Endothelial cell of umbilical vein (primary cell): ENCODE results near the gene DOP1A. TPM values are rescaled to one million over a fixed set of nuclear protein-coding genes. Genes with fewer than 3 reads are reported as not detected.

ENCODE experiments used
- BruUV-seq: library from RNA; stranded (reverse); fragments of 400-500 nt; replicated peaks from 2 replicates; lab custom pipeline; 2021; lab: Mats Ljungman, UMichigan
- CTCF ChIA-PET: fragments of 300-600, 350-600 bp; sonication (Branson Sonifier 250); formaldehyde crosslinking; loops from one replicate; lab custom pipeline; 2021; ENCODE audit warnings: antibody characterized with exemption, inconsistent platforms; lab: Charles Lee
- POLR2A ChIA-PET: fragments of 300-600, 350-600 bp; sonication (Branson Sonifier 250); formaldehyde crosslinking; loops from one replicate; lab custom pipeline; 2021; ENCODE audit warnings: antibody characterized with exemption, inconsistent platforms; lab: Charles Lee
- DNase-seq: peaks from one replicate; pipeline ENCODE4 v3.0.0-alpha.2; 2011; ENCODE audit warnings: low read depth, low spot score
- FAIRE-seq: peaks from 2 replicates; lab custom pipeline; 2011; peaks lifted over from hg19 to GRCh38; lab: Jason Lieb, UNC
- H2AFZ ChIP-seq: 2 replicates; pipeline ENCODE4 v1.6.0; 2012; ENCODE audit warnings: low read depth, low read length, control low read depth, inconsistent platforms
- H3K27ac ChIP-seq: 2 replicates; pipeline ENCODE4 v1.5.1; 2011; ENCODE audit warnings: low read depth, mild to moderate bottlenecking, control low read depth, low read length, moderate library complexity; ENCODE audit not compliant: insufficient read depth
- H3K27me3 ChIP-seq, 2 experiments: 2 replicates each; pipeline versions ENCODE4 v1.6.0 to v1.6.1; 2011; ENCODE audit warnings: low read length in 2 of 2, mixed read lengths in 1 of 2; ENCODE audit not compliant: control insufficient read depth in 2 of 2, insufficient read depth in 2 of 2
- H3K36me3 ChIP-seq, 2 experiments: 2 replicates in 1 of 2; 3 replicates in 1 of 2; pipeline ENCODE4 v1.5.1; 2011; ENCODE audit warnings: low read length in 2 of 2, mild to moderate bottlenecking in 1 of 2, moderate library complexity in 1 of 2; ENCODE audit not compliant: control insufficient read depth in 2 of 2, insufficient read depth in 2 of 2; ENCODE audit errors: extremely low read depth in 1 of 2
- H3K4me1 ChIP-seq: 3 replicates; pipeline ENCODE4 v1.5.1; 2011; ENCODE audit warnings: mild to moderate bottlenecking, low read length; ENCODE audit not compliant: control insufficient read depth, insufficient read depth; ENCODE audit errors: extremely low read depth
- H3K4me2 ChIP-seq: 2 replicates; pipeline ENCODE4 v1.6.1; 2011; ENCODE audit warnings: low read length, control low read depth, mixed read lengths; ENCODE audit not compliant: insufficient read depth
- H3K4me3 ChIP-seq, 3 experiments: fragments of 200-600 bp in 1 of 3; sonication (generic), shearing (Covaris generic) in 1 of 3; replicated peaks in 1 of 3; 2 replicates each; pipeline ENCODE4 v1.5.1; 2011 to 2016; ENCODE audit warnings: control low read depth in 3 of 3, low read length in 3 of 3, mild to moderate bottlenecking in 2 of 3, inconsistent platforms in 1 of 3, low read depth in 1 of 3, moderate library complexity in 1 of 3; ENCODE audit not compliant: insufficient read depth in 1 of 3
- H3K79me2 ChIP-seq: 2 replicates; pipeline ENCODE4 v1.6.0; 2012; ENCODE audit warnings: low read length, inconsistent platforms; ENCODE audit not compliant: control insufficient read depth, insufficient read depth
- H3K9ac ChIP-seq: replicated peaks from 2 replicates; pipeline ENCODE3; 2011; ENCODE audit warnings: low read length, control low read depth; ENCODE audit not compliant: insufficient read depth; ENCODE audit errors: extremely low read depth
- H3K9me1 ChIP-seq: replicated peaks from 3 replicates; pipeline ENCODE4 v1.6.0; 2011; ENCODE audit warnings: mild to moderate bottlenecking, low read length; ENCODE audit not compliant: control insufficient read depth, insufficient read depth; ENCODE audit errors: extremely low read depth
- H3K9me3 ChIP-seq: replicated peaks from 2 replicates; pipeline ENCODE4 v1.5.1; 2012; ENCODE audit warnings: low read length, inconsistent platforms; ENCODE audit not compliant: control insufficient read depth, insufficient read depth
- H4K20me1 ChIP-seq: replicated peaks from 2 replicates; pipeline ENCODE3; 2011; ENCODE audit warnings: mild to moderate bottlenecking, low read length; ENCODE audit not compliant: control insufficient read depth, insufficient read depth; ENCODE audit errors: extremely low read depth
- EZH2 ChIP-seq: IDR thresholded peaks from 2 replicates; pipeline ENCODE4 v1.6.1; 2012; ENCODE audit warnings: borderline replicate concordance, low read depth, mild to moderate bottlenecking, moderate library complexity, low read length, inconsistent platforms; ENCODE audit not compliant: severe bottlenecking
- FOS ChIP-seq: IDR thresholded peaks from 2 replicates; pipeline ENCODE4 v1.6.1; 2011; ENCODE audit warnings: mild to moderate bottlenecking, low read length, moderate library complexity, borderline replicate concordance; ENCODE audit not compliant: insufficient read depth
- GATA2 ChIP-seq: IDR thresholded peaks from 2 replicates; pipeline ENCODE4 v1.7.0; 2011; ENCODE audit warnings: low read depth, mild to moderate bottlenecking, moderate library complexity, mixed read lengths, low read length; ENCODE audit not compliant: insufficient read length, insufficient read depth
- JUN ChIP-seq: IDR thresholded peaks from 2 replicates; pipeline ENCODE4 v1.6.1; 2011; ENCODE audit warnings: borderline replicate concordance, low read depth; ENCODE audit not compliant: insufficient read length, insufficient read depth
- MYC ChIP-seq: IDR thresholded peaks from one replicate; pipeline ENCODE4 v1.6.1; 2011; ENCODE audit warnings: mild to moderate bottlenecking, low read depth, low read length
- POLR2A ChIP-seq: IDR thresholded peaks from 2 replicates; pipeline ENCODE4 v1.6.1; 2012; ENCODE audit warnings: low read depth, mild to moderate bottlenecking, control low read depth, low read length
- POLR2AphosphoS5 ChIP-seq: IDR thresholded peaks from 2 replicates; pipeline ENCODE4 v1.6.1; 2012; ENCODE audit warnings: low read depth, mild to moderate bottlenecking, control low read depth, low read length, moderate library complexity; ENCODE audit not compliant: insufficient read depth
- dilution Hi-C: fragments of 300-500 bp; cut with MboI; formaldehyde crosslinking; loops from one replicate; pipeline ENCODE4 v1.15.0; 2019; ENCODE audit warnings: low sequenced_read_pairs; ENCODE audit not compliant: extremely low pct_ligation_motif_present
- intact Hi-C: fragments of 100-400 bp; cut with micrococcal nuclease; formaldehyde crosslinking; loops from one replicate; pipeline ENCODE4 v1.10.0; 2022
- polyA plus RNA-seq, 4 experiments: library from polyadenylated mRNA; depleted of rRNA in 3 of 4; stranded (reverse) in 3 of 4; unstranded in 1 of 4; fragments of >200 nt; gene quantifications; 2 replicates each; pipeline versions ENCODE4 v1.2.1 to v1.2.3, GENCODE V29; 2011 to 2012; ENCODE audit warnings: missing spikeins in 1 of 4
- total RNA-seq: library from RNA; stranded (reverse); gene quantifications from 2 replicates; pipeline ENCODE4 v1.2.3, GENCODE V29; 2021
- TF ChIP-seq, protein P1 (sequence below), 2 donors: IDR thresholded peaks; 1 replicate in 1 of 2; 2 replicates in 1 of 2; pipeline ENCODE4 v1.5.1; 2011; ENCODE audit warnings: low read length in 2 of 2, mild to moderate bottlenecking in 2 of 2, moderate library complexity in 2 of 2, control low read depth in 1 of 2, inconsistent platforms in 1 of 2, low read depth in 1 of 2; ENCODE audit not compliant: insufficient read depth in 1 of 2; ENCODE audit errors: extremely low read depth in 1 of 2
- TF ChIP-seq, protein P2 (sequence below): IDR thresholded peaks from 2 replicates; pipeline ENCODE4 v1.6.1; 2011; ENCODE audit not compliant: insufficient read depth, insufficient read length

DOP1A gene
- total and polyA plus RNA-seq, 2 donors (not counting 3 experiments of a cell fraction or from before 2014, with no cell fraction given), result 6.3 to 12.3 TPM

DNA sequence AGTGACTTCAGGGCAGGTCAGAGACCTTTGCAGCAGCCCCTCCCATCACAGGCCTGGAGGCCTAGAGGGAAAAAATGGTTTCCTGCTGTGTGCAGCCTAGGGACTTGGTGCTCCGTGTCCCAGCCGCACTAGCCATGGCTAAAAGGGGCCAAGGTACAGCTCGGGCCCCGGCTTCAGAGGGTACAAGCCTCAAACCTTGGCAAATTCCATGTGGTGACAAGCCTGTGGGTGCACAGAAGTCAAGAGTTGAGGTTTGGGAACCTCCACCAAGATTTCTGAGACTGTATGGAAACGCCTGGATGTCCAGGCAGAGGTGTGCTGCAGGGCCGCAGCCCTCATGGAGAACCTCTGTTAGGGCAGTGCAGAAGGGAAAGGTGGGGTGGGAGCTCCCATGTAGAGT is 35.8 kb upstream of the DOP1A start:
- Histone ChIP-seq H3K36me3 (peaks cover 0 to under 1% of the 10 kb centered on the region in 2 experiments), H4K20me1 (no peaks in the 10 kb centered on the region), H3K4me3 (no peak overlapping the region), H3K9me3 (no peaks in the 10 kb centered on the region), H2AFZ (no peak overlapping the region), H3K79me2 (no peaks in the 10 kb centered on the region), H3K9me1 (no peaks in the 10 kb centered on the region), H3K27me3 (no peaks in the 10 kb centered on the region), H3K4me1 (no peaks in the 10 kb centered on the region), H3K9ac (no peak overlapping the region), H3K27ac (no peak overlapping the region), H3K4me2 (no peak overlapping the region)
- ChIA-PET POLR2A (no interaction called here), CTCF (no interaction called here)
- FAIRE-seq (no peak), DNase-seq (no peak)
- no TSS peak for BruUV-seq
- intact Hi-C loops (no loop called here), dilution Hi-C loops (no loop called here)
- TF ChIP-seq EZH2 (no peak), POLR2A (no peak), JUN (no peak), POLR2AphosphoS5 (no peak)
- TF ChIP-seq, protein P1, sequence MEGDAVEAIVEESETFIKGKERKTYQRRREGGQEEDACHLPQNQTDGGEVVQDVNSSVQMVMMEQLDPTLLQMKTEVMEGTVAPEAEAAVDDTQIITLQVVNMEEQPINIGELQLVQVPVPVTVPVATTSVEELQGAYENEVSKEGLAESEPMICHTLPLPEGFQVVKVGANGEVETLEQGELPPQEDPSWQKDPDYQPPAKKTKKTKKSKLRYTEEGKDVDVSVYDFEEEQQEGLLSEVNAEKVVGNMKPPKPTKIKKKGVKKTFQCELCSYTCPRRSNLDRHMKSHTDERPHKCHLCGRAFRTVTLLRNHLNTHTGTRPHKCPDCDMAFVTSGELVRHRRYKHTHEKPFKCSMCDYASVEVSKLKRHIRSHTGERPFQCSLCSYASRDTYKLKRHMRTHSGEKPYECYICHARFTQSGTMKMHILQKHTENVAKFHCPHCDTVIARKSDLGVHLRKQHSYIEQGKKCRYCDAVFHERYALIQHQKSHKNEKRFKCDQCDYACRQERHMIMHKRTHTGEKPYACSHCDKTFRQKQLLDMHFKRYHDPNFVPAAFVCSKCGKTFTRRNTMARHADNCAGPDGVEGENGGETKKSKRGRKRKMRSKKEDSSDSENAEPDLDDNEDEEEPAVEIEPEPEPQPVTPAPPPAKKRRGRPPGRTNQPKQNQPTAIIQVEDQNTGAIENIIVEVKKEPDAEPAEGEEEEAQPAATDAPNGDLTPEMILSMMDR (IDR thresholded peaks at IDR 0.05; ENCODE audit: extremely low read depth in 1 of 2, insufficient read depth in 1 of 2, low read depth in 1 of 2, low read length in 2 of 2), result no peak

DNA sequence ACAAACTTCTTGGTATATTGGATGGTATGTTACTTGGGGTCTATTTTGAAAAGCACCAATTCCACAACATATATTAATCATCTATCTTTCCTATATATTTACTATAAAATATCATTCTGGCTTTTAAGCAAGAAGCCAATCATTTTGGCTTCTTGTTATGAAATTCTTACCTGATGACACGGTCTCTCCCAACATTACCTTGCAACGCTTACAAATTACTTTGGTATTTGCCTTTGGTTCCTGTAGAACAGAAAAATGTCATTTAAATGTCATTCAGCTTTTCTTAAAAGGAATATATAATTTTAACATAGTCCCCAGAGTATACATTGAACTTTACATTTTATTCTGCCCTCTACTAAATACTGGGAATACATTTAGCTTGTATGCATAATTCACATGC is 29.2 kb upstream of the DOP1A start:
- ChIA-PET CTCF (no interaction called here), POLR2A (interaction anchor here (0.6 kb wide), 1 partner anchor 9 kb away, joined by 3 read pairs; no protein-coding TSS in a partner anchor)
- no peak for DNase-seq
- Histone ChIP-seq H4K20me1 (no peaks in the 10 kb centered on the region), H3K79me2 (no peaks in the 10 kb centered on the region), H3K4me2 (no peak overlapping the region), H3K27me3 (no peaks in the 10 kb centered on the region), H3K4me3 (no peak overlapping the region), H3K36me3 (peaks cover 0 to 3% of the 10 kb centered on the region in 2 experiments), H3K27ac (no peak overlapping the region), H3K9ac (no peak overlapping the region), H3K4me1 (no peaks in the 10 kb centered on the region), H3K9me1 (no peaks in the 10 kb centered on the region), H3K9me3 (no peaks in the 10 kb centered on the region), H2AFZ (no peak overlapping the region)
- intact Hi-C loops (no loop called here), dilution Hi-C loops (no loop called here)
- FAIRE-seq, result no peak
- no peak for TF ChIP-seq JUN
- TF ChIP-seq, protein P2, sequence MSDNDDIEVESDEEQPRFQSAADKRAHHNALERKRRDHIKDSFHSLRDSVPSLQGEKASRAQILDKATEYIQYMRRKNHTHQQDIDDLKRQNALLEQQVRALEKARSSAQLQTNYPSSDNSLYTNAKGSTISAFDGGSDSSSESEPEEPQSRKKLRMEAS, result no peak
- TF ChIP-seq POLR2AphosphoS5, result no peak
- no peak for TF ChIP-seq POLR2A
- no peak for TF ChIP-seq GATA2
- TF ChIP-seq EZH2, result no peak
- TF ChIP-seq, protein P1 (IDR thresholded peaks at IDR 0.05; ENCODE audit: extremely low read depth in 1 of 2, insufficient read depth in 1 of 2, low read depth in 1 of 2, low read length in 2 of 2), result no peak
- TF ChIP-seq MYC, result no peak
- TF ChIP-seq FOS, result no peak
- BruUV-seq, result no TSS peak
